Esophagus muscularis mucosa (tissue), 3 donors: ENCODE results near the gene H2AZ1.

Experiments used
- CTCF ChIP-seq, 3 experiments: fragments of 200-600 bp in 2 of 3; fragments of 450-650 bp in 1 of 3; sonication (generic) in 2 of 3; IDR thresholded peaks; one replicate each; pipeline ENCODE4 v1.5.1; 2017 to 2019; ENCODE audit warnings: antibody characterized with exemption in 3 of 3, mild to moderate bottlenecking in 2 of 3, moderate library complexity in 1 of 3
- POLR2A ChIP-seq: fragments of 450-650 bp; IDR thresholded peaks from one replicate; pipeline ENCODE4 v1.6.1; 2017; ENCODE audit warnings: antibody characterized with exemption, moderate library complexity, mild to moderate bottlenecking, low read depth
- POLR2AphosphoS5 ChIP-seq, 2 donors: sonication (generic); formaldehyde crosslinking; IDR thresholded peaks; one replicate each; pipeline ENCODE4 v1.6.1; 2017; ENCODE audit warnings: antibody characterized with exemption in 2 of 2

GRCh38 chr4:99966692-99967091 is 16.6 kb upstream of the H2AZ1 start:
- no peak for TF ChIP-seq CTCF (IDR thresholded peaks at IDR 0.05)
- no peak for TF ChIP-seq POLR2AphosphoS5 (IDR thresholded peaks at IDR 0.05)
- TF ChIP-seq POLR2A = no peak
